K562 (cell line): Measurements from ENCODE around the gene BBC3. TPM values are rescaled to one million over a fixed set of nuclear protein-coding genes. Genes with fewer than 3 reads are reported as not detected.

Experiments
- ARID2 ChIP-seq: fragments of 450-650 bp; IDR thresholded peaks from 2 replicates; pipeline ENCODE4 v1.6.1; 2017; ENCODE audit warnings: antibody characterized with exemption, mild to moderate bottlenecking
- BCL6 ChIP-seq: fragments of 250-450 bp; sonication (Bioruptor Pico); IDR thresholded peaks from 2 replicates; pipeline ENCODE4 v1.4.0; 2020
- BRD4 ChIP-seq: fragments of 200-600 bp; sonication (generic); IDR thresholded peaks from 2 replicates; pipeline ENCODE4 v1.6.1; 2017; ENCODE audit warnings: inconsistent platforms
- C11orf30 ChIP-seq: fragments of 450-650 bp; IDR thresholded peaks from 2 replicates; pipeline ENCODE4 v1.6.1; 2016; ENCODE audit warnings: low read depth, mild to moderate bottlenecking
- DDX20 ChIP-seq: fragments of 450-650 bp; IDR thresholded peaks from 2 replicates; pipeline ENCODE4 v1.6.1; 2016; ENCODE audit warnings: missing genetic modification characterization, low read depth, mild to moderate bottlenecking, missing compliant biosample characterization, moderate library complexity
- E2F1 ChIP-seq: sonication (generic); formaldehyde crosslinking; IDR thresholded peaks from 2 replicates; pipeline ENCODE4 v1.8.1; 2023; ENCODE audit warnings: mild to moderate bottlenecking, missing genetic modification reagents, moderate library complexity
- FOS ChIP-seq: IDR thresholded peaks from 3 replicates; pipeline ENCODE4 v1.6.1; 2011; ENCODE audit not compliant: insufficient read length; ENCODE audit errors: extremely low read depth
- HMBOX1 ChIP-seq: sonication (generic); IDR thresholded peaks from 2 replicates; pipeline ENCODE4 v1.6.1; 2016
- MTA3 ChIP-seq: fragments of 450-650 bp; formaldehyde crosslinking; IDR thresholded peaks from 2 replicates; pipeline ENCODE4 v1.6.1; 2017; ENCODE audit warnings: mild to moderate bottlenecking, borderline replicate concordance
- NEUROD1 ChIP-seq: fragments of 150-350 bp; IDR thresholded peaks from 2 replicates; pipeline ENCODE4 v1.6.1; 2014; ENCODE audit warnings: borderline replicate concordance, low read length, low read depth; ENCODE audit not compliant: partially characterized antibody
- NFE2L1 ChIP-seq: fragments of 450-650 bp; IDR thresholded peaks from 2 replicates; pipeline ENCODE4 v1.6.1; 2016; ENCODE audit warnings: missing genetic modification characterization, low read depth, mild to moderate bottlenecking, missing compliant biosample characterization, moderate library complexity, borderline replicate concordance
- RBM34 ChIP-seq: fragments of 200-400 bp; formaldehyde crosslinking; IDR thresholded peaks from 2 replicates; pipeline ENCODE4 v1.6.1; 2018; ENCODE audit warnings: low read length, borderline replicate concordance; ENCODE audit not compliant: insufficient read depth
- SFPQ ChIP-seq: fragments of 200-400 bp; formaldehyde crosslinking; IDR thresholded peaks from 2 replicates; pipeline ENCODE4 v1.6.1; 2017; ENCODE audit warnings: mild to moderate bottlenecking, low read depth, low read length, moderate library complexity
- SREBF1 ChIP-seq: fragments of 150-350 bp; IDR thresholded peaks from 2 replicates; pipeline ENCODE4 v1.6.1; 2014; ENCODE audit warnings: antibody characterized with exemption, low read depth, low read length, borderline replicate concordance
- THAP7 ChIP-seq: fragments of 250-450 bp; sonication (Bioruptor Pico); IDR thresholded peaks from 2 replicates; pipeline ENCODE4 v1.5.0; 2021
- ZC3H11A ChIP-seq: IDR thresholded peaks from 2 replicates; pipeline ENCODE4 v1.6.1; 2012; ENCODE audit warnings: low read depth, low read length, improper control_type of control experiment
- ZNF232 ChIP-seq: sonication (generic); formaldehyde crosslinking; IDR thresholded peaks from 2 replicates; pipeline ENCODE4 v1.8.0; 2022; ENCODE audit warnings: mild to moderate bottlenecking, missing genetic modification reagents
- ZNF778 ChIP-seq: fragments of 450-650 bp; formaldehyde crosslinking; IDR thresholded peaks from 2 replicates; pipeline ENCODE4 v1.4.0; 2020; ENCODE audit warnings: mild to moderate bottlenecking, moderate library complexity
- ZNF780A ChIP-seq: fragments of 250-450 bp; sonication (Bioruptor Pico); IDR thresholded peaks from 2 replicates; pipeline ENCODE4 v1.5.0; 2021; ENCODE audit warnings: mild to moderate bottlenecking
- polyA plus RNA-seq, 8 experiments: library from polyadenylated mRNA; depleted of rRNA in 4 of 8; stranded (reverse) in 5 of 8; unstranded in 3 of 8; fragments of >200 nt; fragmentation: Nextera tagmentation in 2 of 8; fragmentation: Illumina TruSeq in 1 of 8; extraction: Ambion mirVana in 2 of 8; extraction: Trizol in 1 of 8; gene quantifications; 2 replicates each; pipeline versions ENCODE4 v1.2.1 to v1.2.3, GENCODE V29; 2011 to 2014; ENCODE audit warnings: inconsistent platforms in 1 of 8, missing spikeins in 1 of 8
- total RNA-seq, 7 experiments: library from RNA; depleted of rRNA in 6 of 7; stranded (reverse); fragments of >200 nt in 6 of 7; fragmentation: Illumina TruSeq in 2 of 7; extraction: Trizol in 2 of 7; gene quantifications; 2 replicates each; pipeline versions ENCODE4 v1.2.1 to v1.2.3, GENCODE V29; 2011 to 2021; ENCODE audit warnings: low replicate concordance in 1 of 7
- TF ChIP-seq, protein P1 (sequence below): fragments of 200-800 bp; sonication (Bioruptor generic); IDR thresholded peaks from 2 replicates; pipeline ENCODE4 v1.6.1; 2017; ENCODE audit warnings: missing genetic modification characterization, missing compliant biosample characterization

Gene BBC3
- total and polyA plus RNA-seq, 9 of the 15 experiments (the other 6 are each of a cell fraction or from before 2014, with no cell fraction given): 0.15 to 30.7 (median 4.8) TPM

DNA sequence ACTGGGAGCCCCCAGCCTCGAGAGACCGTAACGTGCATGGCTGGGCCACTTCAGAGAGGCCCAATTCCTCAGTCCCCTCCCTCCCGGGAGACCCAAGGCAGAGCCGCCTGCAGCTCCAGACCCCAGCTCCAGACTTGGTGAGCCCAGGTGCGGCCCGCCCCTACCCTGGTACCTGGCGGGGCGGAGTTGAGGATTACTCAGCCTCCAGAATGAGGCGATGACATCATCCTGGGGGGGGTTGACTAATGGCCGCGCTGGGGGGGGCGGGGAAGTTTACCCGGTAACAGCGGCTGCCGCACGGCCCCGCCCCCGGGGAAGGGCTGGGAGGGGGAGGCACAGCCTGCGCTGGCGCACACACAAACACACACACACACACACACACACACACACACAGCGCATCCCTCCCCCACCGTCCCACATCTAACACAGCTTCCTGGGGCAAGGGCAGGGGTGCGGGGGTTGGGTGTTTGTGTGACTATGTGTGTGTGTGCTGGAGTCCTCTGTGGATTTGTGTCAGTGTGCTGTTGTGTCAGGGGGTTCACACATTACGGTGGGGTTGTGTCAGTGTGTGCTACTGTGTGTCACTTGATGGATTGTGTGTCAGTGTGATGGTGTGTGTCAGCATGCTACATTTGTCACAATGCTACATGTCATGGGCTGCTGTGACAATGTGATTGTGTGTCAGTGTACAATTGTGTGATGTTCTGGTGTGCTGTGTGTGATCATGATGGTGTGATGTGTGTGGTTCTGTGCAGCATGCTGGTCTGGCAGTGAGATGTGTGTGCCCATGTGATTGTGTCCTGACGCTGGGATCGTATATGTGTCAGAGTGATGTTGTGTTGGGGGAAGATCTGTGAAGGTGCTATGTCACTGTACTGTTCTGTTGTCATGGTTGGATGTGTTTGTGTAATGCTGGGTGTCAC lies 10.3 kb upstream of the BBC3 start (continued):
- TF ChIP-seq RBM34 (no peak), MTA3 (0 out of 2 replicates have a peak, but pooled peaks have one; percentile 39), BRD4 (0 out of 2 replicates have a peak, but pooled peaks have one; percentile 21), SFPQ (no peak), SREBF1 (no peak), NFE2L1 (tag) (no peak), BCL6 (no peak), C11orf30 (no peak), DDX20 (tag) (no peak), FOS (no peak), NEUROD1 (peak; percentile 39), ARID2 (no peak), ZNF778 (CRISPR knock-in tag) (no peak), ZC3H11A (no peak), HMBOX1 (peak; percentile 54; the same call in 1 of the 2 replicates), E2F1 (CRISPR knock-in tag) (no peak), ZNF780A (no peak), THAP7 (CRISPR knock-in tag) (no peak), ZNF232 (CRISPR knock-in tag) (no peak)
- TF ChIP-seq, protein P1, sequence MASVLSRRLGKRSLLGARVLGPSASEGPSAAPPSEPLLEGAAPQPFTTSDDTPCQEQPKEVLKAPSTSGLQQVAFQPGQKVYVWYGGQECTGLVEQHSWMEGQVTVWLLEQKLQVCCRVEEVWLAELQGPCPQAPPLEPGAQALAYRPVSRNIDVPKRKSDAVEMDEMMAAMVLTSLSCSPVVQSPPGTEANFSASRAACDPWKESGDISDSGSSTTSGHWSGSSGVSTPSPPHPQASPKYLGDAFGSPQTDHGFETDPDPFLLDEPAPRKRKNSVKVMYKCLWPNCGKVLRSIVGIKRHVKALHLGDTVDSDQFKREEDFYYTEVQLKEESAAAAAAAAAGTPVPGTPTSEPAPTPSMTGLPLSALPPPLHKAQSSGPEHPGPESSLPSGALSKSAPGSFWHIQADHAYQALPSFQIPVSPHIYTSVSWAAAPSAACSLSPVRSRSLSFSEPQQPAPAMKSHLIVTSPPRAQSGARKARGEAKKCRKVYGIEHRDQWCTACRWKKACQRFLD (CRISPR knock-in tag): no peak
